ENCODE data around the gene CAPZA3.
"Not testable (repeated sequence)": the region's sequence is repeated elsewhere in the genome, so short reads cannot be mapped to it uniquely, and the experiment has no call there.

Gene CAPZA3

GRCh38 chr12:18737819-18738218, at the start of gene CAPZA3, which contains the start of gene PLCZ1:
TSS of gene CAPZA3 (plus strand) at chr12:18738119. CDS start at chr12:18738269, 150 bp downstream.
TSS of gene PLCZ1 (minus strand) at chr12:18738012. CDS start at chr12:18737371, 641 bp downstream.
- no peak for DNase-seq (ENCODE audit: low spot score)

DNA sequence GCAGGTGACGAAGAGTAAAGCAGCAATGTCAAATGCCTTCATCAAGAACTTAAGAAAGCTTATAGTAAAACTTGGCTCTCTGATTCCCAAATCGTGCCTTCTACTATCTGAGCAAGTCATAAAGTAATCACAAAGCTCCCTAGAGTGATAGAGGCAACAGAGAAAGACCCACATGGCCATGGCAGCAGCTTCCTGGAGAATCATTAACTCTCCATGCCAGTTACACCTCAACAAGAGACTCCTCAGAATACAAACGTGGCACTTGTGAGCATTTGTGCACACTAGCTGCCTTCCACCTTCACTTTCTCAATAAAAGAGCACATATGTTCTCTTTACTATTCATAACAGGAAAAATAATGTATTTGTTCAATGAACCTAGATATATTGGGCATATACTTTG, 48.1 kb upstream of the CAPZA3 start:
- DNase-seq (ENCODE audit: low spot score): no peak

GRCh38 chr12:18690653-18691052, 47.3 kb upstream of the CAPZA3 start:
- no peak for DNase-seq (ENCODE audit: low spot score)

DNA sequence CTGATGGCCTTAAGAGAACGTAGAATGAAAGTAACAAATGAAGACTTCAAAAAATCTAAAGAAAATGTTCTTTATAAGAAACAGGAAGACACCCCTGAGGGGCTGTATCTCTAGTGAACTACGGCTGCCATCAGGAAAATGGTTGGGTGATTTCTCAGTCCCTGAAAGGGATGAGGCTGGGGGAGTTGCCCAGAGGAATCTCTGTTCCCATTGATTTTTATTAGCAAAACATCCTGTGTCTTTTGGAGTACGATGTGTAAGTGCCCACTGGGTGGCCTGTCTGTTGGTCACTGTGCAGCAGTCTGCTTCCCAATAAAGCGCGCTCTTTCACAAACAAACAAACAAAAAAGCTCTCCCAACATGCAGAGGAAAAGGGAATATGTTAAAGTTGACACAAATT, 43.9 kb upstream of the CAPZA3 start:
- DNase-seq (ENCODE audit: low spot score): not testable (repeated sequence)

DNA sequence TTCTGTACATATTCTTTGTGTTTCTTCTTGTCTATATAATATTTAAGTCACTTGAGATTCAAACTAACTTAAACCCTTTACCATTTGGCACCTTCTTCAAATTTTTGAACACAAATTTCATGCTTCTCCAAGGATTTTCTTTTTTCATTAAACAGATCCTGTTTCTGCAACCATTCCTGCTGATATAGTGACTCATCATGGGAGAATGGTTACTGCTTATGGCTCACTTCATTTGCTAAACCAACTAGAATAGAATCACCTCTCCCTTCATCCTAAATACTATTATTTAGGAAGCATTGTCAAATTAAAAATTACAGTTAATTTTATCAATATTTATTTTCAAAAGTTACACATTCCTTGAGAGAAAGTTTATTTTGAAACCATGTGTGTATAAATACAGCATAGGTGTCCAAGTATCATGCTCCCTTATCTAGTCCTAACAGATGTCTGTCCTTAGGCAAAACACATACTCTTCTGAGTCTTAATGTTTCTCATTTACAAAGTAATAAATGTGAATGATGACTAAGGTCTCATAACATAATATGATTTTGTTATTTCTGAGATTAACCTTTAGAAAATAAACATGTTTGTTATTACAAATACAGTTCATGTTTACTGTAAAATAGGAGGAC, 40.8 kb upstream of the CAPZA3 start:
- DNase-seq (ENCODE audit: low spot score): no peak

- no peak for DNase-seq (ENCODE audit: low spot score)
These were observed 37.6 kb upstream of the CAPZA3 start for GRCh38 chr12:18700271-18700670.

DNA sequence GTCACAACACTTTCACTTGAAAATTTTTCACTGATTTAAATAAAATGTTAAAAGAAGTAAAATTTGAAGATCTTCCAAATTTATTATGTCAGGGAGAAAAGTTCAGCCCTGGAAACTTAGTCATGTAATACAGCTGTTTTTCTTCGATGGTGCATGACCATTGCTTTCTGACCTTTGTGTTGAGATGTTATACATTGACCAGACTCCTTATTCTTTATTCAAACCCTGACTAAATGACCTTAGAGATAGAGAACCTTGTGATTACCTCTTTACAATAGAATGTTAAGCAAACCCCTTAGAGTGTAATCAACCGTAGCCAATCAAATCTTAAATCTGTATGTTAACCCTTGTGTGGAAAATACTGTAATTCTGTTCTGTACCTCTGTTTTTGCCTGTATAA, 34.6 kb upstream of the CAPZA3 start:
- DNase-seq (ENCODE audit: low spot score): no peak

GRCh38 chr12:18703911-18704310, 34.0 kb upstream of the CAPZA3 start:
- DNase-seq (ENCODE audit: low spot score): no peak

DNA sequence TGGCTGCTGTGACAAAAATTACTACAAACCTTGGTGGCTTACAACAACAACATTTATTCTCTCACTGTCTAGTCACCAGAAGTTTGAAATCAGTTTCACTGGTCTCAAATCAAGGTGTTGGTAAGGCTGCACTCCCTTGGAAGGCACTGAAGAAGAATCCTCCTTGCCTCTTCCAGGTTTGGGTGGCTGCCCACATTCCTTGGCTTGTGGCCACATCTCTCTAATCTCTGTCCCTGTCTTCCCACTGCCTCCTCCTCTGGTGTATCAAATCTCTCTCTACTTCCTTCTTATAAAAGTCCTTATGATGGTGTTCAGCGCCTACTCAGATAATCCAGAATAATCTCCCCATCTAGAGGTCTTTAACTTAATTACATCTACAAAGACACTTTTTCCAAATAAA, 31.1 kb upstream of the CAPZA3 start:
- no peak for DNase-seq (ENCODE audit: low spot score)

- no peak for DNase-seq (ENCODE audit: low spot score)
These were observed 21.7 kb upstream of the CAPZA3 start for GRCh38 chr12:18716236-18716635.

DNA sequence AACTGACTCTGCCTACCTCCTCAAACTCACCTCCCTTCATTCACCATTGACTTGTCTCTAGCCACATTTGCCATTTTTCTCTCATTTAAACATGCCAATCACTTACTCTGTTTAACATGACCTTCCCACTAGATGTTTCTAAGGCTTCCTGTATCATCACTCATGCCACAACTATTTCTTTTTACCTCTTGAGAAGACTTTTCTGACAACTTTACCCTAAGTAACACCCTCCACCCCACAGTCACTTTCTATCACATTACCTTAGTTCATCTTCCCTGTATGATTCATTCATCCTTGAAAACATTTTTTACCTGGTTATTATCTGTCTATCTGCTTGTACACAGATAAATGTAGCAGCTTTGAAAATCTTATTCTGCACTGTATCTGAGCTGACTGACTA, 19.5 kb upstream of the CAPZA3 start:
- DNase-seq (ENCODE audit: low spot score): no peak

DNA sequence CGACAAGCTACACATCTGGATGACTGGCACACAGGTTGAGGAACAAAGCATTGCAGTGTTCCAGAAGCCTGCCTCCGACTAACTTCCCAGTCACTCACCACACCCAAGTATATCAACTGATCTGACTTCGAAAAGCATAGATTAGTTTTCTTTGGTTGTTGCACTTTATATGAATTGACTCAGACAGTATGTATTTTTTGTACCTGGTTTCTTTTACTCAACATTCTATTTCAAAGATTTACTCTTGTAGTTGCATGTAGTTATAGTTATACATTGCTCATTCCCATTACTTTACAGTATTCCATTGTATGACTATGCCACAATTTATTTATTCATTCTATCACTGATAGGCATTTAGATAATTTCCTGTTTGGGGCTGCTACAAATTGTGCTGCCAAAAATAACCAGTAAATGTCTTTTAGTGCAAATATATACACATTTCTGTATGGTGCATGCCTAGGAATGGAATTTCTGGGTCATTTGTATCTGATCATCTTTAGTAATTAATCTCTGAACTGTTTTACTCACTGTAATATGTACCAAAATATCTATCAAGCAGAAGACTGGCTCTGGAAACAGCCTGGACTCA, 17.9 kb upstream of the CAPZA3 start:
- DNase-seq (ENCODE audit: low spot score): no peak

DNA sequence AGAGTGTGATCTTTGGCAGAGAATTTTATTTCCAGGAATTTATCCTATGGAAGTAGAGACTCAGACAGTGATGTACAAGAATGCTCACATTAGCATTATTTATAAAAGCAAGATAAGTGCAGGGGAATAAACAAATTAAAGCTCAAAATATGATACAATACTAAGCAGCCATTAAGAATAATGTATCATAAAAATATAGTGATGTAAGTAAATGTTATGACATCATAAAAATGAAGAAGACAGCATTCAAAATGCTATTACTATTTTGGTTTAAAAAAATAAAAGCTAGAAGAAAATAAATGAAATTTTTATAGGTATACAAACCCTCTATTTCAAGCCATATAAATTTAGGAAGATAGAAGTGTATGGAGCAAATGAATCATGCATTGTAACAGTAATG, 17.2 kb upstream of the CAPZA3 start:
- DNase-seq (ENCODE audit: low spot score): no peak

- DNase-seq (ENCODE audit: low spot score): no peak
These were observed 16.5 kb upstream of the CAPZA3 start for GRCh38 chr12:18721452-18721851.

GRCh38 chr12:18723752-18724151, 14.2 kb upstream of the CAPZA3 start:
- no peak for DNase-seq (ENCODE audit: low spot score)

DNA sequence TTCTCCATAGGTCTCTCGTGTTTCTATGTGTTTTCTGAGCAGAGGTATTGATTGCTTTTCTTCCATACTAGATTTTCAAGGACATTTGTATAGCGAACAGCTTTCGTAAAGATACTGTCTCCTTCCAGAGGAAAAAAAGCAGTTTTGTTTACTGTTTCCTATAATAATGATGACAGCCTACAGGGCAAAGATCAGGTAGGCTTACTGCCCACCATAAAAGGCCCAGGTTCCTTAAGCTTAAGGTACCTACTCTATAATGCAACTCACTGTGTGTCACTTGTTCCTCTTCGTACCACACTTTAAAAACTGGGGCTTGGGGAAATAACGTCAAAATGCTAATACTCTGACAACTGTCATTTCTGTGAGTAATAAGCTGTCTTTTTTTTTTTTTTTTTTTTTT, 6.8 kb upstream of the CAPZA3 start:
- no peak for DNase-seq (ENCODE audit: low spot score)

DNA sequence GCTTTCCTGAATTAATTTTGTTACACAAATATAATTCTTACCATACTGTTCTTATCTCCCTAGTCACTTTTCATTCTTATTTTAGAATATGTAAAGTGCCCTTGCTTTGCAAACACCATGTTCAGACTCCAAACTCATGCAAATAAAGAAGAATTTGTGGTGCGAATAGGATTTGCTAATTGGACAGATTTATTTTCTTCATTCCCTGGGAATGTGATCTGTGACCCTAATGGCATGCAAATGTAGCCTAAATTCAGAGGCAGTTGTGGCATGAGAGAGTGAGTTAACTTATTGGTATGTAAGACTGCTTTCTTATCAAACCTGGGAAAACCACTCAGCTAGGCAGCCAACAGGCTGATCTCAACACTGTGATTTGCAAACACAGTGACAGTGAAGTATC, 10.0 kb downstream of the CAPZA3 start:
- no peak for DNase-seq (ENCODE audit: low spot score)

DNA sequence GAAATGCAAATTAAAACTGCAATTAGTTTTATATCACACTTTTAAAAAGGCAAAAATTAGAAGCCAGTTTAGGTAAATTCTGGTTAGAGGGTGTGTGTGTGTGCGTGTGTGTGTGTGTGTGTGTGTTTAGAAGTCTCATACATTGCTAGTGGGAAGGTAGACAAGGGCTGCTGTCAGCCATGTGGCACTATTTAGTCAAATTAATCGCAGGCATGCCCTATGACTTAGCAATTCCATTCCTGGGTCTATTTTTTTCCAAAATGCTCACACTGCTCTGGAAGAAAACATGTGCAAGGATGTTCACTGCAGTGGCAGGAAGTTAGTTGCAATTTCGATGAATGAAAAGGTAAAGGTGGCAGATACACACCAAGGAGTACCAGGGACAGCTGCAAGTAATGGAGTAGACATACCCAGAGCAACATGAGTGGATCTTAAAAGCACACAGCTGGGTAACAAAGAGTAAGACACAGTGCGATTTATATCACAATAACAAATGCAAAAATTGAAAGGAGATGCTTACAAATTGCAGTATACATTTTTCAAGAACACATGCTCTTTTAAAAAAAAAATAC, 11.6 kb downstream of the CAPZA3 start:
- no peak for DNase-seq (ENCODE audit: low spot score)

GRCh38 chr12:18750085-18750484, 12.2 kb downstream of the CAPZA3 start:
- DNase-seq (ENCODE audit: low spot score): no peak

- no peak for DNase-seq (ENCODE audit: low spot score)
These were observed 13.9 kb downstream of the CAPZA3 start for GRCh38 chr12:18751866-18752265.

DNA sequence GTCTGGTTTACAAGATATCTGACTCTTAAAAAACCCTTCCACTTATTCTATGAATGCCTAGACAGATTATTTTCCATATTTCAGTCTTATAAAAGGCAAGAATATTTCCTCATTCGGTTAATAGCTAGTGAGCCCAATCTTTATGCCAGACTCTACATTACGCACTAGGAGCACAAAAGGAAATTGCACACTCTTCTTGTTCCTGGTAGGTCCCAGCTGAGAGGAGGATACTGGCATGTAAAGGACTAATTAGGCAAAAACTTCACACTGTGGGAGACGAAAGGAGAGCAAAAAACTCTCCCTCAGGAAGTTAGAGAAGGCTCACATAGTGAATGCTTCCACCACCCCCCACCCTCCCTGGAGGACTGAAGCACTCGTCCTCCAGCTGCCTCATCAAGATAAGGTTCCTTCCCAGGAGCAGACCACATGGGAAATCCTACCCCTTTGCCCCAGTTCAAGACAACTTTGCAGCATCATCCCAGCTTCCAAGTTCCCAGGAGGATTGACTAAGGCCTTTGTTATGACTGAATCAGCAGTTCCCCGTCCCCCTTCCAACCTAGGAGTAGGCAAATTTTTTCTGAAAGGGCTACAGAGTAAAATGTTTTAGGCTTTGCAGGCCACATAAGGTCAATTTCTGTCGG, 14.5 kb downstream of the CAPZA3 start:
- no peak for DNase-seq (ENCODE audit: low spot score)

GRCh38 chr12:18752947-18753346, 15.0 kb downstream of the CAPZA3 start:
- DNase-seq (ENCODE audit: low spot score): no peak

GRCh38 chr12:18753481-18754123, 15.7 kb downstream of the CAPZA3 start:
- DNase-seq (ENCODE audit: low spot score): no peak

All from kidney capillary endothelial cell (primary cell).